Prostate gland (tissue), 2 donors: ENCODE measurements around the gene NUP50.

Experiments
- CTCF ChIP-seq, 4 experiments: fragments of 200-600 bp in 2 of 4; fragments of 450-650 bp in 2 of 4; sonication (generic) in 2 of 4; IDR thresholded peaks; 1 replicate in 3 of 4; 2 replicates in 1 of 4; pipeline ENCODE4 v1.5.1; 2016 to 2019; ENCODE audit warnings: antibody characterized with exemption in 4 of 4, mild to moderate bottlenecking in 2 of 4, moderate library complexity in 2 of 4
- POLR2AphosphoS5 ChIP-seq: sonication (generic); formaldehyde crosslinking; IDR thresholded peaks from one replicate; pipeline ENCODE4 v1.6.1; 2017; ENCODE audit warnings: antibody characterized with exemption

- no peak for TF ChIP-seq CTCF (IDR thresholded peaks at IDR 0.05)
- TF ChIP-seq POLR2AphosphoS5: no peak
Measured at GRCh38 chr22:45125188-45125587, 38.5 kb upstream of the NUP50 start.
